Duodenal mucosa (tissue), 2 donors: ENCODE data around the gene ASCL5.

Source experiments
- H3K27ac ChIP-seq: one replicate; pipeline ENCODE4 v1.7.0; 2013; ENCODE audit warnings: low read depth, low read length
- H3K27me3 ChIP-seq, 2 donors: one replicate each; pipeline ENCODE4 v1.7.0; 2013; ENCODE audit warnings: low read length in 2 of 2, control low read depth in 1 of 2; ENCODE audit not compliant: insufficient read depth in 2 of 2, control insufficient read depth in 1 of 2
- H3K36me3 ChIP-seq, 2 donors: one replicate each; pipeline ENCODE4 v1.7.0; 2013; ENCODE audit warnings: low read length in 2 of 2, control low read depth in 1 of 2; ENCODE audit not compliant: insufficient read depth in 2 of 2, control insufficient read depth in 1 of 2
- H3K4me1 ChIP-seq, 2 donors: one replicate each; pipeline ENCODE4 v1.7.0; 2013; ENCODE audit warnings: low read length in 2 of 2, control low read depth in 1 of 2; ENCODE audit not compliant: insufficient read depth in 2 of 2, control insufficient read depth in 1 of 2
- H3K4me3 ChIP-seq, 2 donors: one replicate each; pipeline ENCODE4 v1.7.0; 2013; ENCODE audit warnings: low read length in 2 of 2, low read depth in 1 of 2
- H3K9ac ChIP-seq, 2 donors: one replicate each; pipeline ENCODE4 v1.7.0; 2013; ENCODE audit warnings: low read length in 2 of 2, low read depth in 1 of 2
- H3K9me3 ChIP-seq, 2 donors: one replicate each; pipeline ENCODE4 v1.7.0; 2013; ENCODE audit warnings: low read length in 2 of 2, control low read depth in 1 of 2; ENCODE audit not compliant: control insufficient read depth in 1 of 2

Gene ASCL5

GRCh38 chr1:201126832-201127754 is at the start of gene ASCL5:
Gene ASCL5 (minus strand): TSS chr1:201127184. CDS start chr1:201115372, 11,812 bp downstream.
- H3K4me1 ChIP-seq: peaks cover 0 to 4% of the 10 kb centered on the region in 2 donors
- H3K9ac ChIP-seq: no peak within 1 kb of the TSS
- no peaks in the 10 kb centered on the region for H3K9me3 ChIP-seq
- no peaks in the 10 kb centered on the region for H3K36me3 ChIP-seq
- peaks cover 0 to 9% of the 10 kb centered on the region in 2 donors for H3K27me3 ChIP-seq
- no peak within 1 kb of the TSS for H3K27ac ChIP-seq
- no peak within 1 kb of the TSS for H3K4me3 ChIP-seq

GRCh38 chr1:201175820-201176500 is 49.0 kb upstream of the ASCL5 start:
- Histone ChIP-seq H3K36me3 (no peaks in the 10 kb centered on the region), H3K9me3 (peaks cover 0 to 2% of the 10 kb centered on the region in 2 donors), H3K9ac (no peak overlapping the region), H3K4me1 (peaks cover 20 to 35% of the 10 kb centered on the region in 2 donors), H3K4me3 (no peak overlapping the region), H3K27me3 (peaks cover 0 to 2% of the 10 kb centered on the region in 2 donors), H3K27ac (no peak overlapping the region)

- H3K27me3 ChIP-seq: no peaks in the 10 kb centered on the region
- no peak overlapping the region for H3K4me3 ChIP-seq
- no peak overlapping the region for H3K9ac ChIP-seq
- H3K9me3 ChIP-seq: peaks cover 0 to 2% of the 10 kb centered on the region in 2 donors
- H3K27ac ChIP-seq: no peak overlapping the region
- H3K4me1 ChIP-seq: peaks cover 20 to 35% of the 10 kb centered on the region in 2 donors
- H3K36me3 ChIP-seq: no peaks in the 10 kb centered on the region
These were observed 46.8 kb upstream of the ASCL5 start for GRCh38 chr1:201173736-201174135.

GRCh38 chr1:201172999-201173610 is 46.1 kb upstream of the ASCL5 start:
- H3K9ac ChIP-seq: no peak overlapping the region

GRCh38 chr1:201172326-201172725 is 45.3 kb upstream of the ASCL5 start:
- Histone ChIP-seq H3K9me3 (no peaks in the 10 kb centered on the region), H3K27me3 (no peaks in the 10 kb centered on the region), H3K36me3 (no peaks in the 10 kb centered on the region), H3K4me3 (no peak overlapping the region), H3K27ac (no peak overlapping the region), H3K9ac (no peak overlapping the region), H3K4me1 (peaks cover 20 to 35% of the 10 kb centered on the region in 2 donors)

More at GRCh38 chr1:201172999-201173610, 46.1 kb upstream of the ASCL5 start:
- Histone ChIP-seq H3K4me1 (peaks cover 20 to 35% of the 10 kb centered on the region in 2 donors), H3K36me3 (no peaks in the 10 kb centered on the region), H3K9me3 (no peaks in the 10 kb centered on the region), H3K4me3 (no peak overlapping the region), H3K27me3 (no peaks in the 10 kb centered on the region), H3K27ac (no peak overlapping the region)

GRCh38 chr1:201171063-201172036 is 44.4 kb upstream of the ASCL5 start:
- H3K36me3 ChIP-seq: no peaks in the 10 kb centered on the region
- H3K27ac ChIP-seq: peak overlapping the region; percentile 81
- H3K9ac ChIP-seq: peak overlapping the region; percentile 68 to 80
- peaks cover 16 to 27% of the 10 kb centered on the region in 2 donors for H3K4me1 ChIP-seq
- peak overlapping the region; percentile 71 to 76 for H3K4me3 ChIP-seq
- no peaks in the 10 kb centered on the region for H3K9me3 ChIP-seq
- no peaks in the 10 kb centered on the region for H3K27me3 ChIP-seq

GRCh38 chr1:201170533-201171062 is 43.6 kb upstream of the ASCL5 start:
- Histone ChIP-seq H3K27me3 (no peaks in the 10 kb centered on the region), H3K27ac (peak overlapping the region; percentile 81), H3K9me3 (no peaks in the 10 kb centered on the region), H3K9ac (peak overlapping the region; percentile 68 to 80), H3K4me1 (peaks cover 16 to 24% of the 10 kb centered on the region in 2 donors), H3K36me3 (no peaks in the 10 kb centered on the region), H3K4me3 (peak overlapping the region; percentile 71 to 76)

- Histone ChIP-seq H3K36me3 (no peaks in the 10 kb centered on the region), H3K27me3 (no peaks in the 10 kb centered on the region), H3K9ac (no peak overlapping the region), H3K4me1 (peaks cover 16 to 18% of the 10 kb centered on the region in 2 donors), H3K27ac (peak overlapping the region; percentile 81), H3K9me3 (no peaks in the 10 kb centered on the region), H3K4me3 (peak overlapping the region; percentile 33 to 76)
These were observed 43.1 kb upstream of the ASCL5 start for GRCh38 chr1:201169971-201170532.

GRCh38 chr1:201169203-201169602 is 42.2 kb upstream of the ASCL5 start:
- H3K4me3 ChIP-seq: no peak overlapping the region
- no peak overlapping the region for H3K9ac ChIP-seq
- H3K27ac ChIP-seq: no peak overlapping the region
- no peaks in the 10 kb centered on the region for H3K27me3 ChIP-seq
- peaks cover 16% of the 10 kb centered on the region in 2 donors for H3K4me1 ChIP-seq
- H3K9me3 ChIP-seq: no peaks in the 10 kb centered on the region
- no peaks in the 10 kb centered on the region for H3K36me3 ChIP-seq
